GM12878 (cell line): ENCODE data around the gene STEAP1B. TPM values are rescaled to one million over a fixed set of nuclear protein-coding genes. Genes with fewer than 3 reads are reported as not detected.

Experiments
- ATAC-seq: fragments of 200-7000 bp; cut with Tn5 transposase; 3 replicates; pipeline ENCODE4 v1.9.1; 2020; ENCODE audit warnings: mild to moderate bottlenecking, moderate library complexity
- BruUV-seq: library from RNA; stranded (reverse); fragments of 400-500 nt; replicated peaks from 2 replicates; lab custom pipeline; 2021; lab: Mats Ljungman, UMichigan
- CTCF ChIA-PET: fragments of 300-600 bp; sonication (Branson Sonifier 250); formaldehyde crosslinking; extraction: SDS; loops from one replicate; lab custom pipeline; 2021; ENCODE audit warnings: inconsistent platforms; lab: Yijun Ruan, JAX
- POLR2A ChIA-PET: fragments of 350-600 bp; formaldehyde crosslinking; extraction: SDS; loops from one replicate; lab custom pipeline; 2021; ENCODE audit warnings: inconsistent platforms; lab: Charles Lee
- RAD21 ChIA-PET: fragments of 300-600 bp; sonication (Branson Sonifier 250); formaldehyde crosslinking; loops from one replicate; lab custom pipeline; 2023; ENCODE audit warnings: antibody characterized with exemption; ENCODE audit not compliant: unreplicated experiment; lab: Charles Lee
- SMC1A ChIA-PET: fragments of 300-600 bp; sonication (Branson Sonifier 250); formaldehyde crosslinking; loops from one replicate; lab custom pipeline; 2023; ENCODE audit not compliant: unreplicated experiment, uncharacterized antibody; lab: Charles Lee
- DNase-seq: peaks from one replicate; pipeline ENCODE4 v3.0.0-alpha.2; 2011; ENCODE audit warnings: low read depth, low spot score
- FAIRE-seq: peaks from 3 replicates; lab custom pipeline; 2011; peaks lifted over from hg19 to GRCh38; lab: Jason Lieb, UNC
- H2AFZ ChIP-seq: 2 replicates; pipeline ENCODE4 v1.6.0; 2011; ENCODE audit warnings: low read depth, low read length, control low read depth; ENCODE audit not compliant: control insufficient read depth
- H3K27ac ChIP-seq: 2 replicates; pipeline ENCODE4 v1.5.1; 2011; ENCODE audit warnings: control low read depth; ENCODE audit not compliant: control insufficient read depth, insufficient read depth
- H3K27me3 ChIP-seq, 2 experiments: replicated peaks in 1 of 2; 2 replicates each; pipeline versions ENCODE4 v1.6.0 to v1.6.1; 2011; ENCODE audit warnings: low read length in 1 of 2; ENCODE audit not compliant: control insufficient read depth in 2 of 2, insufficient read depth in 2 of 2
- H3K36me3 ChIP-seq, 2 experiments: 2 replicates each; pipeline ENCODE4 v1.5.1; 2011; ENCODE audit warnings: low read length in 1 of 2; ENCODE audit not compliant: control insufficient read depth in 2 of 2, insufficient read depth in 2 of 2
- H3K4me1 ChIP-seq: 2 replicates; pipeline ENCODE4 v1.6.1; 2011; ENCODE audit warnings: mild to moderate bottlenecking, low read length, moderate library complexity, mixed read lengths; ENCODE audit not compliant: control insufficient read depth, insufficient read depth
- H3K4me2 ChIP-seq: 2 replicates; pipeline ENCODE4 v1.6.0; 2011; ENCODE audit warnings: control low read depth; ENCODE audit not compliant: control insufficient read depth, insufficient read depth
- H3K4me3 ChIP-seq: fragments of 200-600 bp; sonication (generic); 2 replicates; pipeline ENCODE4 v1.5.1; 2016
- H3K79me2 ChIP-seq: 2 replicates; pipeline ENCODE4 v1.6.0; 2011; ENCODE audit warnings: low read length; ENCODE audit not compliant: control insufficient read depth, insufficient read depth
- H3K9ac ChIP-seq: 2 replicates; pipeline ENCODE4 v1.8.0; 2011; ENCODE audit warnings: low read length, control low read depth, mixed read lengths; ENCODE audit not compliant: control insufficient read depth, insufficient read depth
- H3K9me3 ChIP-seq: replicated peaks from 3 replicates; pipeline ENCODE4 v1.5.1; 2011; ENCODE audit warnings: mild to moderate bottlenecking, low read length; ENCODE audit not compliant: control insufficient read depth, insufficient read depth
- H4K20me1 ChIP-seq: 2 replicates; pipeline ENCODE4 v1.6.0; 2011; ENCODE audit not compliant: control insufficient read depth, insufficient read depth
- BHLHE40 ChIP-seq, 2 experiments: fragments of 450-650 bp in 1 of 2; IDR thresholded peaks; 2 replicates each; pipeline ENCODE4 v1.6.1; 2011 to 2017; ENCODE audit warnings: low read depth in 2 of 2, borderline replicate concordance in 1 of 2, improper control_type of control experiment in 1 of 2, low read length in 1 of 2, mild to moderate bottlenecking in 1 of 2
- BRCA1 ChIP-seq: IDR thresholded peaks from 2 replicates; pipeline ENCODE4 v1.6.1; 2011; ENCODE audit warnings: low read depth, low read length, improper control_type of control experiment
- PML ChIP-seq: IDR thresholded peaks from 2 replicates; pipeline ENCODE4 v1.6.1; 2012; ENCODE audit warnings: low read length, inconsistent platforms
- RCOR1 ChIP-seq: conservative IDR thresholded peaks from 2 replicates; pipeline ENCODE4 v1.6.1; 2012; ENCODE audit warnings: low read depth, low read length, improper control_type of control experiment
- SREBF1 ChIP-seq: IDR thresholded peaks from 2 replicates; pipeline ENCODE4 v1.6.1; 2012; ENCODE audit warnings: mild to moderate bottlenecking, low read length
- TCF12 ChIP-seq: IDR thresholded peaks from 2 replicates; pipeline ENCODE4 v1.6.1; 2011; ENCODE audit warnings: low read depth, mild to moderate bottlenecking, low read length
- YY1 ChIP-seq: IDR thresholded peaks from 2 replicates; pipeline ENCODE4 v1.6.1; 2011; ENCODE audit warnings: low read depth, mild to moderate bottlenecking, low read length
- ZNF622 ChIP-seq: fragments of 450-650 bp; IDR thresholded peaks from 2 replicates; pipeline ENCODE4 v1.6.1; 2017; ENCODE audit warnings: mild to moderate bottlenecking, inconsistent platforms
- ZZZ3 ChIP-seq: IDR thresholded peaks from 2 replicates; pipeline ENCODE4 v1.6.1; 2011; ENCODE audit warnings: low read depth; ENCODE audit not compliant: control insufficient read depth, insufficient read length
- WGBS: methylation state at CpG from one replicate; pipeline ENCODE4 v1.1.6; 2016; ENCODE audit warnings: low lambda C conversion rate; ENCODE audit not compliant: insufficient replicate concordance, insufficient coverage; ENCODE audit errors: missing lambda C conversion rate; 5-methylcytosine and 5-hydroxymethylcytosine counted together
- in situ Hi-C: fragments of 300-500 bp; cut with MboI; formaldehyde crosslinking; loops from 9 replicates; pipeline ENCODE4 v1.14.3; 2018; ENCODE audit warnings: mixed read lengths
- intact Hi-C: fragments of 100-400 bp; cut with micrococcal nuclease; formaldehyde crosslinking; loops from one replicate; pipeline ENCODE4 v1.14.2; 2022; ENCODE audit not compliant: unreplicated experiment
- polyA plus RNA-seq, 11 experiments: library from polyadenylated mRNA; depleted of rRNA in 4 of 11; unstranded in 6 of 11; stranded (reverse) in 5 of 11; fragments of >200 nt; fragmentation: Nextera tagmentation in 4 of 11; fragmentation: Illumina TruSeq in 1 of 11; extraction: Ambion mirVana in 4 of 11; extraction: Trizol in 1 of 11; gene quantifications; 1 replicate in 1 of 11; 2 replicates in 10 of 11; pipeline versions ENCODE4 v1.2.1 to v1.2.3, GENCODE V29; 2011 to 2016; ENCODE audit warnings: inconsistent platforms in 2 of 11, missing spikeins in 2 of 11, low read depth in 1 of 11
- total RNA-seq, 4 experiments: library from RNA; depleted of rRNA in 3 of 4; stranded (reverse); fragments of >200 nt in 3 of 4; fragmentation: Illumina TruSeq in 1 of 4; extraction: Trizol in 1 of 4; gene quantifications; 2 replicates each; pipeline versions ENCODE4 v1.2.1 to v1.2.3, GENCODE V29; 2013 to 2021

Gene STEAP1B
- total and polyA plus RNA-seq, 10 of the 15 experiments (the other 5 are each of a cell fraction or from before 2014, with no cell fraction given), result 0.14 TPM; not detected in 9

- Histone ChIP-seq H3K4me1 (peaks cover 4% of the 10 kb centered on the region), H2AFZ (no peak overlapping the region), H3K4me2 (no peak overlapping the region), H3K27me3 (no peaks in the 10 kb centered on the region; a peak in 1 of 4 replicates), H3K9me3 (no peaks in the 10 kb centered on the region; the same call in 2 of the 3 replicates), H4K20me1 (no peaks in the 10 kb centered on the region), H3K27ac (no peak overlapping the region), H3K4me3 (no peak overlapping the region)
- WGBS, result 41% methylated on average over 2 of the region's 2 CpGs
- in situ Hi-C loops, result loop anchor here (5.0 kb wide), 1 partner anchor 379 kb away; no protein-coding TSS in a partner anchor
- no TSS peak for BruUV-seq
- SMC1A ChIA-PET, result interaction anchor here (0.7 to 3.0 kb wide), 3 partner anchors 100 to 384 kb away, joined by 3 to 12 read pairs (median 6); no protein-coding TSS in a partner anchor
- no peak for FAIRE-seq
- RAD21 ChIA-PET, result interaction anchor here (2.9 kb wide), 1 partner anchor 376 kb away, joined by 19 read pairs; no protein-coding TSS in a partner anchor
- TF ChIP-seq TCF12, result no peak
- TF ChIP-seq YY1, result no peak
- no peak for TF ChIP-seq RCOR1
- TF ChIP-seq ZNF622, result no peak
- TF ChIP-seq ZZZ3, result no peak
- TF ChIP-seq SREBF1, result no peak
- TF ChIP-seq PML, result no peak
- TF ChIP-seq BHLHE40 (IDR thresholded peaks at IDR 0.05; ENCODE audit: borderline replicate concordance in 1 of 2, low read depth in 2 of 2, low read length in 1 of 2), result no peak
- no peak for TF ChIP-seq BRCA1
- TF ChIP-seq, all 136 proteins: peak for 0
- CTCF ChIA-PET, result interaction anchor here (8.1 kb wide), 1 partner anchor 377 kb away, joined by 74 read pairs; no protein-coding TSS in a partner anchor
- intact Hi-C loops, result no loop called here
- Histone ChIP-seq H3K79me2 (no peaks in the 10 kb centered on the region), H3K9ac (no peak overlapping the region), H3K36me3 (no peaks in the 10 kb centered on the region)
- DNase-seq (no peak), ATAC-seq (no peak)
- POLR2A ChIA-PET, result no interaction called here
Measured at GRCh38 chr7:22486597-22486996, 13.4 kb downstream of the STEAP1B start.
